ENCODE data around the gene PRF1.
"Not testable (repeated sequence)": the region's sequence is repeated elsewhere in the genome, so short reads cannot be mapped to it uniquely, and the experiment has no call there.

PRF1 gene

GRCh38 chr10:70616761-70617160 is 14.2 kb upstream of the PRF1 start:
- no peaks in the 10 kb centered on the region for H3K4me1 ChIP-seq (ENCODE audit: insufficient read depth, low read length)
- WGBS, result 100% methylated on average over 2 of the region's 4 CpGs
- H3K9me3 ChIP-seq (ENCODE audit: insufficient read depth, low read depth, low read length), result peaks cover 23% of the 10 kb centered on the region
- H3K36me3 ChIP-seq (ENCODE audit: insufficient read depth, low read length), result no peaks in the 10 kb centered on the region
- H3K27me3 ChIP-seq (ENCODE audit: insufficient read depth, low read length), result no peaks in the 10 kb centered on the region
- no peak overlapping the region for H3K9ac ChIP-seq (ENCODE audit: low read depth, low read length)
- H3K27ac ChIP-seq (ENCODE audit: low read depth, low read length), result no peak overlapping the region
- no peak overlapping the region for H3K4me3 ChIP-seq (ENCODE audit: low read length)

- WGBS, result 95% methylated on average over 7 of the region's 7 CpGs
- Histone ChIP-seq H3K9me3 (ENCODE audit: insufficient read depth, low read depth, low read length) (peaks cover 16% of the 10 kb centered on the region), H3K27me3 (ENCODE audit: insufficient read depth, low read length) (no peaks in the 10 kb centered on the region), H3K9ac (ENCODE audit: low read depth, low read length) (no peak overlapping the region), H3K4me1 (ENCODE audit: insufficient read depth, low read length) (no peaks in the 10 kb centered on the region), H3K36me3 (ENCODE audit: insufficient read depth, low read length) (no peaks in the 10 kb centered on the region), H3K4me3 (ENCODE audit: low read length) (no peak overlapping the region), H3K27ac (ENCODE audit: low read depth, low read length) (no peak overlapping the region)
Measured at GRCh38 chr10:70615784-70616522, 13.4 kb upstream of the PRF1 start.

GRCh38 chr10:70615211-70615610 is 12.7 kb upstream of the PRF1 start:
- no peaks in the 10 kb centered on the region for H3K27me3 ChIP-seq (ENCODE audit: insufficient read depth, low read length)
- H3K9ac ChIP-seq (ENCODE audit: low read depth, low read length), result no peak overlapping the region
- H3K4me3 ChIP-seq (ENCODE audit: low read length), result no peak overlapping the region
- no peak overlapping the region for H3K27ac ChIP-seq (ENCODE audit: low read depth, low read length)
- H3K4me1 ChIP-seq (ENCODE audit: insufficient read depth, low read length), result no peaks in the 10 kb centered on the region
- peaks cover 8% of the 10 kb centered on the region for H3K9me3 ChIP-seq (ENCODE audit: insufficient read depth, low read depth, low read length)
- H3K36me3 ChIP-seq (ENCODE audit: insufficient read depth, low read length), result no peaks in the 10 kb centered on the region
- 100% methylated on average over 2 of the region's 2 CpGs for WGBS

GRCh38 chr10:70614364-70614763 is 11.8 kb upstream of the PRF1 start:
- H3K4me3 ChIP-seq (ENCODE audit: low read length); H3K4me1 ChIP-seq (ENCODE audit: insufficient read depth, low read length); H3K36me3 ChIP-seq (ENCODE audit: insufficient read depth, low read length); H3K27me3 ChIP-seq (ENCODE audit: insufficient read depth, low read length); H3K9ac ChIP-seq (ENCODE audit: low read depth, low read length); H3K9me3 ChIP-seq (ENCODE audit: insufficient read depth, low read depth, low read length); H3K27ac ChIP-seq (ENCODE audit: low read depth, low read length): not testable (repeated sequence)
- WGBS, result 93% methylated on average over 3 of the region's 3 CpGs

GRCh38 chr10:70613941-70614340 is 11.4 kb upstream of the PRF1 start:
- Histone ChIP-seq H3K9ac (ENCODE audit: low read depth, low read length) (no peak overlapping the region), H3K36me3 (ENCODE audit: insufficient read depth, low read length) (no peaks in the 10 kb centered on the region), H3K9me3 (ENCODE audit: insufficient read depth, low read depth, low read length) (no peaks in the 10 kb centered on the region), H3K4me3 (ENCODE audit: low read length) (no peak overlapping the region), H3K4me1 (ENCODE audit: insufficient read depth, low read length) (no peaks in the 10 kb centered on the region), H3K27ac (ENCODE audit: low read depth, low read length) (no peak overlapping the region), H3K27me3 (ENCODE audit: insufficient read depth, low read length) (no peaks in the 10 kb centered on the region)
- 89% methylated on average over 2 of the region's 2 CpGs for WGBS

GRCh38 chr10:70607936-70608335 is 5.4 kb upstream of the PRF1 start:
- H3K4me3 ChIP-seq (ENCODE audit: low read length), result no peak overlapping the region
- H3K27me3 ChIP-seq (ENCODE audit: insufficient read depth, low read length), result no peaks in the 10 kb centered on the region
- no peak overlapping the region for H3K27ac ChIP-seq (ENCODE audit: low read depth, low read length)
- 84% methylated on average over 4 of the region's 4 CpGs for WGBS
- no peaks in the 10 kb centered on the region for H3K9me3 ChIP-seq (ENCODE audit: insufficient read depth, low read depth, low read length)
- no peak overlapping the region for H3K9ac ChIP-seq (ENCODE audit: low read depth, low read length)
- H3K4me1 ChIP-seq (ENCODE audit: insufficient read depth, low read length), result no peaks in the 10 kb centered on the region
- no peaks in the 10 kb centered on the region for H3K36me3 ChIP-seq (ENCODE audit: insufficient read depth, low read length)

- H3K36me3 ChIP-seq (ENCODE audit: insufficient read depth, low read length), result no peaks in the 10 kb centered on the region
- H3K4me3 ChIP-seq (ENCODE audit: low read length), result no peak overlapping the region
- no peaks in the 10 kb centered on the region for H3K27me3 ChIP-seq (ENCODE audit: insufficient read depth, low read length)
- H3K4me1 ChIP-seq (ENCODE audit: insufficient read depth, low read length), result no peaks in the 10 kb centered on the region
- no peak overlapping the region for H3K27ac ChIP-seq (ENCODE audit: low read depth, low read length)
- WGBS, result 92% methylated on average over 1 of the region's 2 CpGs
- no peaks in the 10 kb centered on the region for H3K9me3 ChIP-seq (ENCODE audit: insufficient read depth, low read depth, low read length)
- H3K9ac ChIP-seq (ENCODE audit: low read depth, low read length), result no peak overlapping the region
Measured at GRCh38 chr10:70605161-70605560, 2.6 kb upstream of the PRF1 start.

GRCh38 chr10:70604106-70604505 is 1.6 kb upstream of the PRF1 start:
- no peaks in the 10 kb centered on the region for H3K4me1 ChIP-seq (ENCODE audit: insufficient read depth, low read length)
- H3K27ac ChIP-seq (ENCODE audit: low read depth, low read length), result no peak overlapping the region
- no peaks in the 10 kb centered on the region for H3K27me3 ChIP-seq (ENCODE audit: insufficient read depth, low read length)
- H3K4me3 ChIP-seq (ENCODE audit: low read length), result no peak overlapping the region
- no peak overlapping the region for H3K9ac ChIP-seq (ENCODE audit: low read depth, low read length)
- H3K36me3 ChIP-seq (ENCODE audit: insufficient read depth, low read length), result no peaks in the 10 kb centered on the region
- no peaks in the 10 kb centered on the region for H3K9me3 ChIP-seq (ENCODE audit: insufficient read depth, low read depth, low read length)
- WGBS, result 83% methylated on average over 3 of the region's 4 CpGs

- Histone ChIP-seq H3K27ac (ENCODE audit: low read depth, low read length) (no peak overlapping the region), H3K9ac (ENCODE audit: low read depth, low read length) (no peak overlapping the region), H3K36me3 (ENCODE audit: insufficient read depth, low read length) (no peaks in the 10 kb centered on the region), H3K27me3 (ENCODE audit: insufficient read depth, low read length) (no peaks in the 10 kb centered on the region), H3K4me3 (ENCODE audit: low read length) (no peak overlapping the region), H3K9me3 (ENCODE audit: insufficient read depth, low read depth, low read length) (no peaks in the 10 kb centered on the region), H3K4me1 (ENCODE audit: insufficient read depth, low read length) (no peaks in the 10 kb centered on the region)
- 90% methylated on average over 7 of the region's 7 CpGs for WGBS
Measured at GRCh38 chr10:70603449-70603801, 884 bp upstream of the PRF1 start.

- Histone ChIP-seq H3K4me3 (ENCODE audit: low read length) (no peak overlapping the region), H3K9me3 (ENCODE audit: insufficient read depth, low read depth, low read length) (no peaks in the 10 kb centered on the region), H3K36me3 (ENCODE audit: insufficient read depth, low read length) (no peaks in the 10 kb centered on the region), H3K27me3 (ENCODE audit: insufficient read depth, low read length) (no peaks in the 10 kb centered on the region), H3K9ac (ENCODE audit: low read depth, low read length) (no peak overlapping the region), H3K4me1 (ENCODE audit: insufficient read depth, low read length) (no peaks in the 10 kb centered on the region), H3K27ac (ENCODE audit: low read depth, low read length) (no peak overlapping the region)
- WGBS, result 86% methylated on average over 5 of the region's 5 CpGs
Measured at GRCh38 chr10:70601746-70602145, 795 bp downstream of the PRF1 start.

- 95% methylated on average over 24 of the region's 24 CpGs for WGBS
- H3K4me1 ChIP-seq (ENCODE audit: insufficient read depth, low read length), result no peaks in the 10 kb centered on the region
- no peak overlapping the region for H3K9ac ChIP-seq (ENCODE audit: low read depth, low read length)
- H3K27ac ChIP-seq (ENCODE audit: low read depth, low read length), result no peak overlapping the region
- H3K4me3 ChIP-seq (ENCODE audit: low read length), result no peak overlapping the region
- no peaks in the 10 kb centered on the region for H3K36me3 ChIP-seq (ENCODE audit: insufficient read depth, low read length)
- H3K27me3 ChIP-seq (ENCODE audit: insufficient read depth, low read length), result no peaks in the 10 kb centered on the region
- no peaks in the 10 kb centered on the region for H3K9me3 ChIP-seq (ENCODE audit: insufficient read depth, low read depth, low read length)
Measured at GRCh38 chr10:70600512-70601395, 1.8 kb downstream of the PRF1 start.
